ENCODE measurements around the gene SIMC1. TPM values are rescaled to one million over a fixed set of nuclear protein-coding genes. Genes with fewer than 3 reads are reported as not detected.
A peak's percentile ranks its signal among the peaks of the same experiment; 100 is the strongest.
"Not testable (repeated sequence)": the region's sequence is repeated elsewhere in the genome, so short reads cannot be mapped to it uniquely, and the experiment has no call there.

Gene SIMC1
- total RNA-seq, 2 donors from 2014 or later: 10.4 to 21.8 TPM

DNA sequence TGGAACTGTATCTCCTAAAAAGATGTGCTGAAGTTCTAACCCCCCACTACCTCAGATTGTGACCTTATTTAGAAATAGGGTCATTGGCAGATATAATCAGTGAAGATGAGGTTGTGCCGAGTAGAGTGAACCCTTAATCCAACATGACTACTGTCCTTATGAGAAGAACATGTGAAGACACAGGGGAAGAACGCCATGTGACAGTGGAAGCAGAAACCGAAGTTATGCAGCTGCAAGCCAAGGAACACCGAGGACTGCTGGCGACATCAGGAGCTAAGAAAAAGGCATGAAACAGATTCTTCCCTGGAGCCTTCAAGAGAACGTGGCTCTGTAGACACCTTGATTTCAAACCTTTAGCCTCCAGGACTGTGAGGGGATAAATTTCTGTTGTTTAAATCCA, 6.8 kb downstream of the SIMC1 start:
- WGBS, 2 donors: 72 to 81% methylated on average over 4 to 6 of the region's 6 CpGs
- H3K27ac ChIP-seq; H3K27me3 ChIP-seq; intact Hi-C loops (cut with DNase I); ATAC-seq; DNase-seq; H3K4me1 ChIP-seq; H3K36me3 ChIP-seq (replicated peaks in 1 of 2; ENCODE audit: insufficient read depth in 1 of 2, low read depth in 2 of 2); H3K4me3 ChIP-seq; H3K9me3 ChIP-seq: not testable (repeated sequence)

DNA sequence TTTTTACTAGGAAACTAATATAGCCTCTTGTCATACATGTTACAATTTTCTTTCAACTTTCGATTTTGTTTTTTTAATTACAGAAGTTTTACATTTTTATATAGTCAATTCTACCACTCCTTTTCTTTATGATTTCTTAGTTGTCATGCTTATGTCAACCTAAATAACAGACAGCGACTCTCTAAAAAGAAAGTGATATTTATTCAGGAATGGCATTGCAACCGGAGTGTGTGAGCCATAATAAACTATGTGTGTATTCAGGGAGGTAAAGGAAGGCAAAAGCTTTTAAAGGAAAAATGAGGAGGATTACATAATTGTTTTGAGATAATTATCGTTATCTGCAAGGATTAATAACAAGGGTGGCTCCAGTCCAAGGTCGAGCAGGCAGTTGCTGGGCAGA, 7.3 kb downstream of the SIMC1 start:
- intact Hi-C loops (cut with DNase I); ATAC-seq; H3K4me1 ChIP-seq; H3K27me3 ChIP-seq; DNase-seq; H3K36me3 ChIP-seq (replicated peaks in 1 of 2; ENCODE audit: insufficient read depth in 1 of 2, low read depth in 2 of 2); H3K27ac ChIP-seq; H3K4me3 ChIP-seq; H3K9me3 ChIP-seq: not testable (repeated sequence)
- 49 to 51% methylated on average over 5 of the region's 5 CpGs for WGBS, 2 donors

DNA sequence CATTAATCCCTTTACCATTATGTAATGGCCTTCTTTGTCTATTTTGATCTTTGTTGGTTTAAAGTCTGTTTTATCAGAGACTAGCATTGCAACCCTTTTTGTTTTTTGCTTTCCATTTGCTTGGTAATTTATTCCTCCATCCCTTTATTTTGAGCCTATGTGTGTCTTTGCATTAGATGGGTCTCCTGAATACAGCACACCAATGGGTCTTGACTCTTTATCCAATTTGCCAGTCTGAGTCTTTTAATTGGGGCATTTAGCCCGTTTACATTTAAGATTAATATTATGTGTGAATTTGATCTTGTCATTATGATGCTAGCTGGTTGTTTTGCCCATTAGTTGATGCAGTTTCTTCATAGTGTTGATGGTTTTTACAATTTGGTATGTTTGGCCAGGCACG, 12.5 kb downstream of the SIMC1 start:
- H3K9me3 ChIP-seq; H3K27ac ChIP-seq; H3K4me3 ChIP-seq; H3K36me3 ChIP-seq (replicated peaks in 1 of 2; ENCODE audit: insufficient read depth in 1 of 2, low read depth in 2 of 2); H3K4me1 ChIP-seq; intact Hi-C loops (cut with DNase I); DNase-seq; H3K27me3 ChIP-seq; ATAC-seq: not testable (repeated sequence)
- 100% methylated on average over 2 of the region's 2 CpGs for WGBS, 2 donors

DNA sequence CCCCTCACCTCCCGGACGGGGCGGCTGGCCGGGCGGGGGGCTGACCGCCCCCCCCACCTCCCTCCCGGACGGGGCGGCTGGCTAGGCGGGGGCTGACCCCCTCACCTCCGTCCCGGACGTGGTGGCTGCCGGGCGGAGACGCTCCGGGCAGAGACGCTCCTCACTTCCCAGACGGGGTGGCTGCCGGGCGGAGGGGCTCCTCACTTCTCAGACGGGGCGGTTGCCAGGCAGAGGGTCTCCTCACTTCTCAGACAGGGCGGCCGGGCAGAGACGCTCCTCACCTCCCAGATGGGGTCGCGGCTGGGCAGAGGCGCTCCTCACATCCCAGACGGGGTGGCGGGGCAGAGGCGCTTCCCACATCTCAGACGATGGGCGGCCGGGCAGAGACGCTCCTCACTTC, 13.9 kb downstream of the SIMC1 start:
- 94% methylated on average over 12 of the region's 36 CpGs; no CpG with 5 or more reads in 1 of the 2 donors for WGBS, 2 donors
- intact Hi-C loops (cut with DNase I); ATAC-seq: not testable (repeated sequence)

DNA sequence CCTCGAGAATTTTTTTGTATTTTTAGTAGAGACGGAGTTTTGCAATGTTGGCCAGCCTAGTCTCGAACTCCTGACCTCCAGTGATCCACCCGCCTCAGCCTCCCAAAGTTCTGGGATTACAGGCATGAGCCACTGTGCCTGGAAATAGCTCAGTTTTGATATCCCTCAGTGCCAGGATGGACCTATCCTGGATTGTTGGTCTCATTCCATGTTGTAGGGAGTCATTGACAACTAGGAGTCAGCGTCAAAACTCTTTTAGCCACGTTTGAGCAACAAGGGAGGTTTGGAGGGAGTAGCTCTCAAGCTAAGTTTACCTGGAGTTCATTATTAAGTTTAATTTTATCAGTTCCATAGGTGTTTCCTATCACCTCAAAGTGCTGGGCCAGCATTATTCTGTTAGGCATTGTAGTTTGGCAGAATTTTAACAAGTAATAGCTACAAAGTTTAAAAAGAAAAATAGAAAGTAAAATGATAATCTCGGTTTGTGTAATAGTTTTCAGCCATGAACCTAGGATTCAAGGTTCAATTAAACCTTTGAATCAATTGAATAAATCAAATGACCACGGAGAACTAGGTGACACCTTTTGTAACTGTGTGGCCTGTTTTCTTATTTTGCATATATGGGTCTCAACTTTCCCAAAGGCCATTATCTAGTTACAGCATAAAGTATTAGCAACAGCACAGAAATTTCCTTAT, 15.3 kb downstream of the SIMC1 start:
- H3K9me3 ChIP-seq; H3K4me1 ChIP-seq; H3K36me3 ChIP-seq (replicated peaks in 1 of 2; ENCODE audit: insufficient read depth in 1 of 2, low read depth in 2 of 2); DNase-seq; H3K27me3 ChIP-seq; H3K27ac ChIP-seq; H3K4me3 ChIP-seq; intact Hi-C loops (cut with DNase I); ATAC-seq: not testable (repeated sequence)
- WGBS, 2 donors: 87 to 88% methylated on average over 7 to 8 of the region's 8 CpGs

More for the DNA sequence above, 13.9 kb downstream of the SIMC1 start:
- H3K9me3 ChIP-seq; H3K4me1 ChIP-seq; DNase-seq; H3K36me3 ChIP-seq (replicated peaks in 1 of 2; ENCODE audit: insufficient read depth in 1 of 2, low read depth in 2 of 2); H3K27me3 ChIP-seq; H3K4me3 ChIP-seq; H3K27ac ChIP-seq: not testable (repeated sequence)

DNA sequence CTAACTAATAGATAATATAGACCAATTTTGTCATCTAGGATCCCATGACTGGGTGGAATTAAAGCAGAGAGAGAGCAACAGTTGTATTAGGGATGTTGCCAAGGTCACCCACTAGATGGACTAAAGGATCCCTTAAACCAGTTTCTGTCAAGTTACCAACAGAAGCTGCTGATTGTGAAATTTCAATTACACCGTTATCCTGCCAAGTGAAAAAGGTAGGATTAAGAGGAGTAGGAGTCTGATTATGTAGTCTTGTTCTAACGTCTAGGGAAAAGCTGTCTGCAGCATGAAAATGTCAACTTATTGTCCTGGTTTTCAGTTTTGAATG, 15.8 kb downstream of the SIMC1 start:
- peak; percentile 38 for ATAC-seq
- H3K27me3 ChIP-seq; DNase-seq; intact Hi-C loops (cut with DNase I); H3K9me3 ChIP-seq; H3K36me3 ChIP-seq (replicated peaks in 1 of 2; ENCODE audit: insufficient read depth in 1 of 2, low read depth in 2 of 2); H3K4me1 ChIP-seq; H3K27ac ChIP-seq; H3K4me3 ChIP-seq: not testable (repeated sequence)
- 14 to 33% methylated on average over 1 to 2 of the region's 2 CpGs for WGBS, 2 donors

DNA sequence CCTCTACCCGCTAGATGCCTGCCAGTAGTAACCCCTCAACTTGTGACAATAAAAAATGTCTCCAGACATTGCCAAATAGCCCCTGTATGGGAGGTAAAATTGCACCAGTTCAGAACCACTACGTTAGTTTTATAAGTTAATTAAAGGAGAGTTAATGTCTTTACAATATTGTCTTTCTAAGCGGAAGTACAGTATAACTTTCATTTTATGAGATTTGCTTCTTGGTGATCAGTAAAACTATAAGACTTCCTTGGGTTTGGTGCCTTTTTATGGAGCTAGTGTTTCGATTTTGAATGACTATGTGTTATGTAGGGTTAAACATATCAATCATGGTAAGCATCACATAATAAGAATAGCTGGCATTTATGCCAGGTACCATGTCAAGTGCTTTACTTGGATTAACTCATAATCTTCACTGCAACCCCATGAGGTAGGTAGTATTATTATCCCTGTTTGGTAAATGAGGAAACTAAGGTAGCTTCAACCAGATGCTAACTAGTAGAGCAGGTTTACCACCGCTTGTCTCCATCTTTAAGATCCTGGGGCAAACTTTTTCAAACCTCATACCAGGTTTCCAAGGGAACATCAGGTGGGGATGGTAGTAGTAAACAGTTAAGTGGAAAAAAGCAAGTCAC, 19.8 kb downstream of the SIMC1 start:
- H3K27ac ChIP-seq; DNase-seq; intact Hi-C loops (cut with DNase I); H3K4me1 ChIP-seq; H3K9me3 ChIP-seq; H3K27me3 ChIP-seq; H3K4me3 ChIP-seq; H3K36me3 ChIP-seq (replicated peaks in 1 of 2; ENCODE audit: insufficient read depth in 1 of 2, low read depth in 2 of 2); ATAC-seq: not testable (repeated sequence)
- 93 to 96% methylated on average over 4 to 5 of the region's 5 CpGs for WGBS, 2 donors

DNA sequence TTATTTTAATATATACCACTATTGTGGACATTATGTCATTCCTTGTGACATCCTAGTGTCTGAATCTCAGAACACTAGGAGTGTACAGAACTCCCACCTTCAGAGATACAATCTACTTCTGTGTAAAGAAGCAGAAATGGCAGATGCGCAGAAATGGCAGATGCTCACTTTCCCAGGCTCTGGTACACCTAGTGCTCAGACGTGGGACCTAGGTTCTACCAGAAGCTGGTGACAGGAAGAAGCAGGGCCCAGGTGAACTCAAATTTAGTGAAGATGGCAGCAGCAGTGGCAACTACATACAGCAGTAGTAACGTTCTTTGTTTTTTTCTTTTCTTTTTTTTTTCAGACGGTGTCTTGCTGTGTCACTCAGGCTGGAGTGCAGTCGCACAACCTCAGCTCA, 22.5 kb downstream of the SIMC1 start:
- H3K9me3 ChIP-seq; H3K27ac ChIP-seq; H3K4me3 ChIP-seq; H3K27me3 ChIP-seq; intact Hi-C loops (cut with DNase I); H3K4me1 ChIP-seq; H3K36me3 ChIP-seq (replicated peaks in 1 of 2; ENCODE audit: insufficient read depth in 1 of 2, low read depth in 2 of 2): not testable (repeated sequence)
- WGBS, 2 donors: 71 to 73% methylated on average over 4 to 5 of the region's 5 CpGs
- peak in 1 of 4 donors; percentile 34 for DNase-seq
- peak; percentile 53 for ATAC-seq

DNA sequence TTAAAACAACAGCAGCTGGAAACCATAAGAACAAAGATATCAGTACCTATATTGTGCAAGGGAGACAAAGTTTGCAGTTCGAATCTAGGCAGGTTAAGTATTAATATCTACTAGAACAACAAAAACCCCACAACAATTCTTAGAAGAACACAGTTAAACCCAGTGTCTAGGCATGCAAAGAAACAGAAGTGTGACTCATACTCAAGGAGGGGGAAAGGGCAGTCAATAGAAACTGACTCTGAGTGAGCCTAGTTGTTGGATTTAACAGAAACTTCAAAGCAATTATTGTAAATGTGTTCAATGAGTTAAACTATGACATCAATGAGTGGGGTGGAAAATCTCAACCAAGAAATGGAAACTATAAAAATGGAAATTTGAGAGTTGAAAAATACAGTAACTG, 28.2 kb downstream of the SIMC1 start:
- DNase-seq; H3K36me3 ChIP-seq (replicated peaks in 1 of 2; ENCODE audit: insufficient read depth in 1 of 2, low read depth in 2 of 2); H3K4me1 ChIP-seq; H3K27ac ChIP-seq; ATAC-seq; H3K4me3 ChIP-seq; H3K9me3 ChIP-seq; intact Hi-C loops (cut with DNase I); H3K27me3 ChIP-seq: not testable (repeated sequence)
- 100% methylated on average over 1 of the region's 1 CpG for WGBS, 2 donors

DNA sequence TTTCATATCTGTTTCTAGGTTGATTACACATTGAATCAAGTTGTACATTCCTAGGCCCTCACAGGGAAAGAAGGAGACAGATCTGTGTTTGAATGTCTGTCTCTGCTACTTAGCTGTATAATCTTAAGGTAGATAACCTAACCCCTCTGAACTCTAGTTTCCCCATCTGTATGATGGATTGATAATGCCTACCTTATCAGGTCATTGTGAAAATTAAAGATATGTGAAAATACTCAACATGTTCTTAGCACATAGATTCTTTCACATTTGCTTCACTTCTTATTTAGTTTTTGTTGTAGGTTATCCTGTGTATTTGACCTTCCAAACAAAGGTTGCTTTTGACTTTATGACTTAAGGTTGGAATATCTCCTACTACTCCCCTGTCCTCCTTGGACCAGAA, 50.8 kb downstream of the SIMC1 start:
- H3K9me3 ChIP-seq; H3K27me3 ChIP-seq; intact Hi-C loops (cut with DNase I); ATAC-seq; H3K4me3 ChIP-seq; H3K27ac ChIP-seq; H3K4me1 ChIP-seq; H3K36me3 ChIP-seq (replicated peaks in 1 of 2; ENCODE audit: insufficient read depth in 1 of 2, low read depth in 2 of 2); DNase-seq: not testable (repeated sequence)

DNA sequence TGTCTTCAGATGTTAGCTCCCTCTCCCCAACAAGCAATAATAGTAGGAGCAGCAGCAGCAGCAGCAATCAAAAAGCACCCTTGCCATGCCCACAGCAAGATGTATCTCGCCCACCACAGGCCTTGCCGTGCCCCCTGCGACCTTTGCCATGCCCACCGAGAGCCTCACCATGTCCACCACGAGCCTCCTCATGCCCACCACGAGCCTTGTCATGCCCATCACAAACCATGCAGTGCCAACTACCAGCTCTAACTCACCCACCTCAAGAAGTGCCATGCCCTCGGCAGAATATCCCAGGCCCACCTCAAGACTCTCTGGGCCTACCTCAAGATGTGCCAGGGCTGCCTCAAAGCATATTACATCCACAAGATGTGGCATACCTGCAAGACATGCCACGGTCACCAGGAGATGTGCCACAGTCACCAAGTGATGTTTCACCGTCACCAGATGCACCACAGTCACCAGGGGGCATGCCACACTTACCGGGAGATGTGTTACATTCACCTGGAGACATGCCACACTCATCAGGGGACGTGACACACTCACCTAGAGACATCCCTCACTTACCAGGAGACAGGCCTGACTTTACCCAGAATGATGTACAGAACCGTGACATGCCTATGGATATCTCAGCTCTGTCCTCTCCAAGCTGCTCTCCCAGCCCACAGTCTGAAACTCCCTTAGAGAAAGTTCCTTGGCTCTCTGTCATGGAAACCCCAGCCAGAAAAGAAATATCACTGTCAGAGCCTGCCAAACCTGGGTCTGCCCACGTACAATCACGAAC, 52.0 kb downstream of the SIMC1 start:
- not testable (repeated sequence) for DNase-seq

DNA sequence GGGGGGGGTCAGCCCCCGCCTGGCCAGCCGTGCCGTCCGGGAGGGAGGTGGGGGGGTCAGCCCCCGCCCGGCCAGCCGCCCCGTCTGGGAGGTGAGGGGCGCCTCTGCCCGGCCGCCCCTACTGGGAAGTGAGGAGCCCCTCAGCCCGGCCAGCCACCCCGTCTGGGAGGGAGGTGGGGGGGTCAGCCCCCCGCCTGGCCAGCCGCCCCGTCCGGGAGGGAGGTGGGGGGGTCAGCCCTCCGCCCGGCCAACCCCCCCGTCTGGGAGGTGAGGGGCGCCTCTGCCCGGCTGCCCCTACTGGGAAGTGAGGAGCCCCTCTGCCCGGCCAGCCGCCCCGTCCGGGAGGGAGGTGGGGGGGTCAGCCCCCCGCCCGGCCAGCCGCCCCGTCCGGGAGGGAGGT, 67.1 kb downstream of the SIMC1 start:
- H3K27me3 ChIP-seq; H3K4me3 ChIP-seq; H3K27ac ChIP-seq; H3K9me3 ChIP-seq; DNase-seq; intact Hi-C loops (cut with DNase I); H3K36me3 ChIP-seq (replicated peaks in 1 of 2; ENCODE audit: insufficient read depth in 1 of 2, low read depth in 2 of 2); ATAC-seq; H3K4me1 ChIP-seq: not testable (repeated sequence)
- WGBS, 2 donors: no CpG with 5 or more reads among the region's 31 CpGs

More for the DNA sequence above, 52.0 kb downstream of the SIMC1 start:
- WGBS, 2 donors: 94 to 99% methylated on average over 11 to 14 of the region's 14 CpGs
- H3K27me3 ChIP-seq; H3K9me3 ChIP-seq; ATAC-seq; intact Hi-C loops (cut with DNase I); H3K4me1 ChIP-seq; H3K36me3 ChIP-seq (replicated peaks in 1 of 2; ENCODE audit: insufficient read depth in 1 of 2, low read depth in 2 of 2); H3K27ac ChIP-seq; H3K4me3 ChIP-seq: not testable (repeated sequence)
